CD4-positive, alpha-beta T cell treated with Interleukin-4 for 4 hours (primary cell): ENCODE measurements around the gene RINT1.

ENCODE experiments used
- DNase-seq: peaks from one replicate; pipeline ENCODE4 v3.0.0-alpha.2; 2020

Gene RINT1

GRCh38 chr7:105600720-105601550, 68.9 kb downstream of the RINT1 start:
- DNase-seq = no peak

GRCh38 chr7:105602325-105603305, 70.6 kb downstream of the RINT1 start:
- no peak for DNase-seq

GRCh38 chr7:105610165-105610930, 78.3 kb downstream of the RINT1 start:
- DNase-seq = no peak

GRCh38 chr7:105611856-105612775, 80.1 kb downstream of the RINT1 start:
- DNase-seq = no peak

- no peak for DNase-seq
Observed at GRCh38 chr7:105612806-105613205, 80.8 kb downstream of the RINT1 start.

- DNase-seq = no peak
Observed at GRCh38 chr7:105613611-105614330, 81.8 kb downstream of the RINT1 start.

- DNase-seq = no peak
Observed at GRCh38 chr7:105614341-105614840, 82.4 kb downstream of the RINT1 start.
